Nephron progenitor cell (in vitro differentiated cells): ENCODE results near the gene IER3IP1.

Experiments
- DNase-seq: peaks from one replicate; pipeline ENCODE4 v3.0.0; 2021
- H3K27ac Mint-ChIP-seq: 2 replicates; pipeline ENCODE4 v1.8.0; 2021; ENCODE audit warnings: mild to moderate bottlenecking, moderate library complexity, mixed read lengths
- H3K27me3 Mint-ChIP-seq: 2 replicates; pipeline ENCODE4 v1.8.0; 2021; ENCODE audit warnings: mild to moderate bottlenecking, low read depth, mixed read lengths; ENCODE audit not compliant: poor library complexity
- H3K36me3 Mint-ChIP-seq: 2 replicates; pipeline ENCODE4 v1.8.0; 2021; ENCODE audit warnings: low read depth, mixed read lengths
- H3K4me1 Mint-ChIP-seq: 2 replicates; pipeline ENCODE4 v1.8.0; 2021; ENCODE audit warnings: mixed read lengths
- H3K4me3 Mint-ChIP-seq: 2 replicates; pipeline ENCODE4 v1.8.0; 2021; ENCODE audit warnings: mild to moderate bottlenecking, moderate library complexity, mixed read lengths
- H3K9me3 Mint-ChIP-seq: 2 replicates; pipeline ENCODE4 v1.8.0; 2021; ENCODE audit warnings: mild to moderate bottlenecking, moderate library complexity, mixed read lengths
- CTCF ChIP-seq: fragments of 200-600 bp; sonication (generic); IDR thresholded peaks from 2 replicates; pipeline ENCODE4 v1.5.0; 2021; ENCODE audit warnings: antibody characterized with exemption

IER3IP1 gene

DNA sequence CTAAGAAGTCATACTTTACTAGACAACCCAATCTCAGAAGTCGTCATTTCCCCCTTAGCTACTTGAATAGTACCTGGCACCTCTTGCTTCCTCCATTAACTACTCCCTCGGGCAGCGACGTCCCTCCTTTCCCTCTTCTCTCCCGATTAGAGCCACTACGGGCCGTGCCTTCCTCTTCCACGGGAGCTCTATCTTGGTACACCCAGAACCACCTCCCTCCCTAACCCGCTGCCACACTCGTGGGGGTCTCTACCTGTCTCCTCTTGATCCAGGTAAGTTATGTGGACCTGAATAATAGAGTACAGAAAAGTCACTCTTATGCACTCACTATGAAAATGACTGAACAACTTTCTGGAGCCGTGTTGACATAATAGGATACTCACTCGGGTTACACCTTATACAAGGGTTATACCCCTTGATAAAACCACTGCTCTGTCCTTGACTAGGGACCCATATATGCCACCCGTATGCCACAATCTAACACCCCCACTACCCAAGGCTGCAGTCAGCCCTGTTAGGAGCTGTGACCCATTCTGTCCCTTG, 25.3 kb downstream of the IER3IP1 start:
- Mint-ChIP-seq H3K4me1 (peaks cover 32% of the 10 kb centered on the region), H3K36me3 (peaks cover 23% of the 10 kb centered on the region), H3K4me3 (peak overlapping the region; percentile 98), H3K27ac (peak overlapping the region; percentile 98), H3K9me3 (no peaks in the 10 kb centered on the region), H3K27me3 (no peaks in the 10 kb centered on the region)
- TF ChIP-seq CTCF, result no peak
- DNase-seq, result peak; percentile 18

DNA sequence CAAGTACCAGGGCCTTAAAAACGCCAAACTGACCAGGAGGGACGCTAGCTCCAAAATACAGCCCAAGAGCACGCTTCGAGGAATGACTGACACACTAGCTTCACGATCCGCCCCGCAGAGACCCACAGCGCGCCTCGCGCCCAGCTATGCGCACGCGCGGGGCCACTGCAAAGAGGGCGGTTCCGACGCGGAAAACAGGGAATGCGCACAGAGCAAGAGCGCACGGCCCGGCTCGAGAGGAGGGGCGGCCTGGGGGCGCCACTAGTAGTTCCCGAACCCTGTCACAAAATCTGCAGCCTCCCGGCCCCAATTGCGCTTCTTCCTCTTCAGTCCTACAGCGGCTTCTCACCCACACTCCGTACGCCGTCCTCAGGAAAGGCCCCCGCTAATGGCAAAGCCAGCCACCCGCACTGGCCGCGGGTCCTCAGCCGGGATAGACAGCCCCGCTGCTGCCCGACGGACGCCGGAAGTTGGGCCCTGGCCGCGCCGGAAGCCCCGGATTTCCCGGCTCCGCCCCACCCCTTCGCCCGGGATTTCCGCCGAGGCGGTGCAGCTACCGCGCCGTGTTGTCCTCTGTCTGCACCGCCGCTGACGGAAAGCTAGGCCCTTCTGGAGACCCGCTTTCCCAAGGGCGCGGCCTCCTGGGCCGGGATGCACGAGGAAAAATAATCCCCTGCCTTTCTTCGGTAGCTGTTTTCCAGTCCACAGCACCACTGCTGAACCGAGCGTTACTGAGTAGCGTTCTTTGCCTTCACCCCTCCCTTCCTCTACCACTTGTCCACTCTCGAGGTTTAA, 25.9 kb downstream of the IER3IP1 start, which contains the start of gene HDHD2:
TSS of gene HDHD2 (minus strand) at position 472 of the 795 bp plus-strand sequence. CDS start 14,061 bp downstream, outside the sequence.
- H3K36me3 Mint-ChIP-seq, result peaks cover 25% of the 10 kb centered on the region
- H3K27me3 Mint-ChIP-seq, result no peaks in the 10 kb centered on the region
- peak; percentile 88 for DNase-seq
- TF ChIP-seq CTCF, result no peak
- H3K4me3 Mint-ChIP-seq, result peak within 1 kb of the TSS; percentile 98
- H3K9me3 Mint-ChIP-seq, result no peaks in the 10 kb centered on the region
- H3K27ac Mint-ChIP-seq, result peak within 1 kb of the TSS; percentile 98
- peaks cover 32% of the 10 kb centered on the region for H3K4me1 Mint-ChIP-seq

DNA sequence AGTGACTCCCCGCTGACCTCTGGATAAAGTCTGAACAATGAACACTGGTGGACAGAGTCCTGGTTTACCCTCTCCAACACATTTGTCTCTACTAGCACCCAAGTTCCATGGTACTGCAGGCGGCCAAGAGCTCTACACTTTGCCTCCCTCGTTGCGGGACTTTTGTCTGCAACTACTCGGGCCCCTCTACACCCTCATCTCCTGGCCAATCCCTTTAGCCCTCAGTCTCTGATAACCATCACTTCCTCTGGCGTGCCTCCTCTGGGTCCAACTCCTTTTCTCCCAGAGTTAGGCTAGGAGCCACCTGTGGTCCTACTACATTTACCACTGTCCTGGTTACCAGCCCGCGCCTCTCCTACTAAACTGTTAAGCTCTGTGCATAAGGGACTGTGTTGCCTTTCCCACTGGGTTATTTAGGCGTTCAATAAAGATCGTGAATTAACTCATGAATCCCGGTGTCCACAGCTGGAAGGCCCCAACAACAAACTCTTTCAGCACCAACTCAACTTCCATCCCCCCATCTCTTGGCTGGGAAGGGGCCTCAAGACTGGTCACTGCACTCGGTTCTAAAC, 26.6 kb downstream of the IER3IP1 start:
- peak; percentile 6 for DNase-seq
- Mint-ChIP-seq H3K9me3 (no peaks in the 10 kb centered on the region), H3K4me1 (peaks cover 32% of the 10 kb centered on the region), H3K27me3 (no peaks in the 10 kb centered on the region), H3K27ac (peak overlapping the region; percentile 98), H3K4me3 (peak overlapping the region; percentile 98), H3K36me3 (peaks cover 28% of the 10 kb centered on the region)
- TF ChIP-seq CTCF, result no peak

DNA sequence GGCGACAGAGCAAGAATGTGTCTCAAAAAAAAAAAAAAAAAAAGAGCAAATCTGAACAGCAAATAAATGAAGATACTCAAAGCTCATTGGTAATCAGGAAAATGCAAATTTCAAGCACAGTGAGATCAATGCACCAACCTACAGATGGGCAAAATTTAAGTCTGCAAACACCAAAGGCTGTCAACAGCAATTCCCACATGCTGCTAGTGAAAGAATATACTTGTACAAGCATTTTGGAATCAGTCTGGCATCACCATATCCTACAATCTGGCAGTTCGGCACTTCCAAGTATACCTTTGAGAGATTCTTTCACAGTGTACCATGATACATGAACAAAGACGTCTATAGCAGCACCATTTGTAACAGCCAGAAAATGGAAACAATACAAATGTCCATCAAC, 30.0 kb downstream of the IER3IP1 start:
- Mint-ChIP-seq H3K4me1 (peaks cover 27% of the 10 kb centered on the region), H3K27ac (no peak overlapping the region), H3K36me3 (peaks cover 42% of the 10 kb centered on the region), H3K9me3 (no peaks in the 10 kb centered on the region), H3K27me3 (no peaks in the 10 kb centered on the region), H3K4me3 (no peak overlapping the region)
- no peak for TF ChIP-seq CTCF
- DNase-seq, result no peak

DNA sequence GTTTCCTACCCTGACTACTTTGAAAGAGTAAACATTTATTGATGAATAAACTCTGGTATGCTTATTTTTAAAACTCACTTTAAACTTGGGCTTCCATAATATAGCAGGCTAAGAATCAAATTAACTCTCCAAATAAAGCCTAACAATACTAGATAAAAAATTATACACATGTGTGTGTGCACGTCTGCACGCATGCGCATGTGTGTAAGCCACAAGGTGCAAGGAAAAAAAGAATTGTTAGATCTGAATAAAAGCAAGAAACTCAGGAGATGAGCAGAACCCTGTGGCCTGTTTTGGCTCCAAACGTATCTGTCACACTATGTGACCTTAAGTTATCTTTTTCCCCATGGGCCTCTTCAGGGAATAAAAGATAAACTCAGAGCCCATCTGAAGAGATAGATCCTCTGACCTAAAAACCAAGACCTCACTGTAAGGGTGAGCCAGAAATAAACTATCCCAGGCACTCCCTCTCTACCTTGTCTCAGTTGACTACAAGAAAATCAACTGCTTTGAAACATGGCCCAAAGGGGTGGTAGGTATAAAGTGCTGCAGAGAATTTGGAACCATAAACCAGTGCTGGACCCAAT, 32.2 kb downstream of the IER3IP1 start:
- no peaks in the 10 kb centered on the region for H3K27me3 Mint-ChIP-seq
- H3K4me1 Mint-ChIP-seq, result peaks cover 8% of the 10 kb centered on the region
- no peak for TF ChIP-seq CTCF
- no peaks in the 10 kb centered on the region for H3K9me3 Mint-ChIP-seq
- no peak for DNase-seq
- H3K4me3 Mint-ChIP-seq, result no peak overlapping the region
- H3K27ac Mint-ChIP-seq, result no peak overlapping the region
- H3K36me3 Mint-ChIP-seq, result peaks cover 55% of the 10 kb centered on the region
